Loucy (cell line): ENCODE data around the gene DNLZ.

Source experiments
- EZH2phosphoT487 ChIP-seq: fragments of 200-600 bp; IDR thresholded peaks from 2 replicates; pipeline ENCODE4 v1.6.1; 2018; ENCODE audit warnings: antibody characterized with exemption, mild to moderate bottlenecking, moderate library complexity, borderline replicate concordance
- TF ChIP-seq, protein P1 (sequence below): fragments of 200-600 bp; sonication (generic); conservative IDR thresholded peaks from 2 replicates; pipeline ENCODE4 v1.5.1; 2014; ENCODE audit warnings: mild to moderate bottlenecking, antibody characterized with exemption, low read length

DNA sequence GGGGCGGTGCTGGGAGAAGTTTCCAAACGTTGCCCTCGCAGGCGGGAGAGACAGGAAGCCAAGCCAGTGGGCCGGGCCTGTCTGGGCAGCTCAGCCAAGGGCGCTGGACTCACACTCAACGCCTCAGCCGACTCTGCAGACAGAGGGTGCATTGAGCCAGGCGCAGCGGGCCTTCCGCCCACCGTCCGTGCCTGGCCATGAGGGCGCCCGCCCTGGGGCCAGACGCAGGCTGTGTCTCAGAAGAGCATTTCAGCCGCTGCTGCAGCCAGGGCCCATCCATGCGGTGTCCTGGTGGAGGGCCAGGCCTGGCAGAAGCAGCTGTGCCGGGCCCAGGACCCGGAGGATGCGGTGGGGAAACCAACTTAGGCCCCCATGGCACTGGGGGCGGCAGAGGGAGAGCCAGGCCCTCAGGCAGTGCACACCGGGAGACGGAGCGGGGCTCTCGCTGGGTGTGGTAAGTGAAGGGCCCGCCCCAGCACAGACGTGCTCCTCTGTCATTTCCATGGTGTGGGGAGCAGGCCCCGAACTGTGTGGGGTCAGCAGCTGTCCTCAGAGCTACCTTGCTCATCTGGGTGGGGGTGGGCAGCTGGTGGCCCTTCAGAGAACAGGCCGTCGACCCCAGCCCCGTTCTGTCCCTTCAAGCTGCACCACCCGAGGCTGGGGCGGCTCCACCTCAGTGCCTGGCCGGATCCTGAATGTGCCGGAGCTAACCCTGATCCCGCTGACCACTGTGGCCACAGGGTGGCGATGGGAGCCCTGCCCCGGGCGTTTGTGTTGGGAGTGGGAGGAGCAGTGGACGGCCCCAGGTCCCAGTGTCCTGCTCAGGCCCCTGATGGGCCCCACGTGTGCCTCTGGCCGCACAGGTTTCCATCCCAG, 18.0 kb downstream of the DNLZ start:
- no peak for TF ChIP-seq EZH2phosphoT487
- TF ChIP-seq, protein P1, sequence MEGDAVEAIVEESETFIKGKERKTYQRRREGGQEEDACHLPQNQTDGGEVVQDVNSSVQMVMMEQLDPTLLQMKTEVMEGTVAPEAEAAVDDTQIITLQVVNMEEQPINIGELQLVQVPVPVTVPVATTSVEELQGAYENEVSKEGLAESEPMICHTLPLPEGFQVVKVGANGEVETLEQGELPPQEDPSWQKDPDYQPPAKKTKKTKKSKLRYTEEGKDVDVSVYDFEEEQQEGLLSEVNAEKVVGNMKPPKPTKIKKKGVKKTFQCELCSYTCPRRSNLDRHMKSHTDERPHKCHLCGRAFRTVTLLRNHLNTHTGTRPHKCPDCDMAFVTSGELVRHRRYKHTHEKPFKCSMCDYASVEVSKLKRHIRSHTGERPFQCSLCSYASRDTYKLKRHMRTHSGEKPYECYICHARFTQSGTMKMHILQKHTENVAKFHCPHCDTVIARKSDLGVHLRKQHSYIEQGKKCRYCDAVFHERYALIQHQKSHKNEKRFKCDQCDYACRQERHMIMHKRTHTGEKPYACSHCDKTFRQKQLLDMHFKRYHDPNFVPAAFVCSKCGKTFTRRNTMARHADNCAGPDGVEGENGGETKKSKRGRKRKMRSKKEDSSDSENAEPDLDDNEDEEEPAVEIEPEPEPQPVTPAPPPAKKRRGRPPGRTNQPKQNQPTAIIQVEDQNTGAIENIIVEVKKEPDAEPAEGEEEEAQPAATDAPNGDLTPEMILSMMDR = no peak
